Measurements from ENCODE around the gene ELOA2.
"Not testable (repeated sequence)": the region's sequence is repeated elsewhere in the genome, so short reads cannot be mapped to it uniquely, and the experiment has no call there.

DNA sequence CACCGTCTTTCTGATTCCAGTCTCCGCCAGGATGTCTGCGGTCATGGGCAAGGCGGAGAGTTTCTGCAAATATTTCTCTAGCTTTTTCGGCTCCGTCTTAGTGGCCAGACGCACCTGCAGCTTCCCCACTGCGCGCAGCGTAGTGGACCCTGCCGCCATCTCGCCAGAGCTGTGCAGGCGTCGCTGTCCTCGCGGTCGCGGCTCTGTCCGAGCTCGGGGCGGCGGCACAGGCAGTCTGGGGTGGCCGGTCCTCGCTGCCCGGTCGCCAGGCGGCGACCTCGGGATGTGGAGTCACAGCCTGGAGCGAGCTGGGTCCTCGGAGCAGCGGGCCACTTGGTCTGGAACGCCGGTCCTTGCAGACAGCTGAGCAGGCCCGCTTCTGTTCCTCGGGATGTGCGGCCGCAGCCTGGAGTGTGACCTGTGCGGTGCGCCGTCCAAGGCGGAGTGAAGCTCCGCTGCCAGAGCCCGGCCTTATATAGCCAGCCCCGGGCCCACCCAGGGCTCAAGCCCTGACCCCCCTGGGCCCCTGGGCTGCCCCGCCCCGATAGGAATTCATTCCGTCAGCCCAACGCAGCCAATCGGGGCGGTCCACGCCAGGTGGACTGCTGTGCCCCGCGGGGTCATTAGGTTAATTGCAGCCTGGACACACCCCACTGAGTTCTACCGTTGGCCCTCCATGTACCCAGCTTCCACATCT is 11.5 kb downstream of the ELOA2 start:
- TF ChIP-seq POLR2AphosphoS5 (IDR thresholded peaks at IDR 0.05), result not testable (repeated sequence)
- TF ChIP-seq, protein P1, sequence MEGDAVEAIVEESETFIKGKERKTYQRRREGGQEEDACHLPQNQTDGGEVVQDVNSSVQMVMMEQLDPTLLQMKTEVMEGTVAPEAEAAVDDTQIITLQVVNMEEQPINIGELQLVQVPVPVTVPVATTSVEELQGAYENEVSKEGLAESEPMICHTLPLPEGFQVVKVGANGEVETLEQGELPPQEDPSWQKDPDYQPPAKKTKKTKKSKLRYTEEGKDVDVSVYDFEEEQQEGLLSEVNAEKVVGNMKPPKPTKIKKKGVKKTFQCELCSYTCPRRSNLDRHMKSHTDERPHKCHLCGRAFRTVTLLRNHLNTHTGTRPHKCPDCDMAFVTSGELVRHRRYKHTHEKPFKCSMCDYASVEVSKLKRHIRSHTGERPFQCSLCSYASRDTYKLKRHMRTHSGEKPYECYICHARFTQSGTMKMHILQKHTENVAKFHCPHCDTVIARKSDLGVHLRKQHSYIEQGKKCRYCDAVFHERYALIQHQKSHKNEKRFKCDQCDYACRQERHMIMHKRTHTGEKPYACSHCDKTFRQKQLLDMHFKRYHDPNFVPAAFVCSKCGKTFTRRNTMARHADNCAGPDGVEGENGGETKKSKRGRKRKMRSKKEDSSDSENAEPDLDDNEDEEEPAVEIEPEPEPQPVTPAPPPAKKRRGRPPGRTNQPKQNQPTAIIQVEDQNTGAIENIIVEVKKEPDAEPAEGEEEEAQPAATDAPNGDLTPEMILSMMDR (IDR thresholded peaks at IDR 0.05), result not testable (repeated sequence)

Data from breast epithelium (tissue), 3 donors.